Measurements from ENCODE around the gene LCORL. TPM values are rescaled to one million over a fixed set of nuclear protein-coding genes. Genes with fewer than 3 reads are reported as not detected.
"Not testable (repeated sequence)": the region's sequence is repeated elsewhere in the genome, so short reads cannot be mapped to it uniquely, and the experiment has no call there.

LCORL gene
- total RNA-seq, 1 experiment from 2014 or later, result 27.6 TPM

DNA sequence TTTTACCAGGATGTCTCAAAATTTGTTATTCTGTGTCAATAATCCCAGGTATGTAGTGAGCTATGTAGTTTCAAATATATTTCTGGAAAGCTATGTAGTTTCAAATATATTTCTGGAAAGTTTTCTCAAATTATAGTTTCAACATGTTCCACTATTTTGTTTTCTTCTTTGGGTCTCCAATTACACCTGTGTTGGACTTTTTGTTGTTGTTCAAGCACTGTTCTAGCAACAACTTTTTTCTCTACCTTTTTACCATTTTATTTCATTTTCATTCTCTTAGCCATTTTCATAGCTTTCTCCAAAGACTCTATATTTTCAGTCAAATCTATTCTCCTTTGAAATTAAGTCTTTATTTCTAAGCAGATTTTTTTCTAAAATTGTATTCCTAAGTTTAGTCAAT is 88.4 kb downstream of the LCORL start:
- no peak for DNase-seq (ENCODE audit: low read depth)

DNA sequence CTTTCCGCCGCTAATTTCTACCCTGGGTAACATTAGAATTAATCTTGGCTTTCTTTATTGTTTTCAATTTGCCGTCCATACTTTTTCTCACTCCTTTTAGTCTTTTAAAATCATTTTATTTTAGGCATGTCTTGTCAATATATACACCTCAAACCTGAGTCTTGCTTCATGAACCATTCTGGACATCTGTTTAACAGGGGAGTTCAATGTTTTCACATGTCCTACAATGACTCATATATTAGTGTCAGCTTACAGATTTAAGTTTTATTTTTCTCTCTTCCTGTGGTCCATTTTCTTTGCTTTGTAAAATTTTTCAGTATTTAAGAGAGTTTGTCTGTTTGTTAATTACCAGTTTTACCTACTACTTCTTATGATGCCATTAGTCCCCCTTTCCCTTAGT is 89.5 kb downstream of the LCORL start:
- DNase-seq (ENCODE audit: low read depth), result peak; percentile 45

DNA sequence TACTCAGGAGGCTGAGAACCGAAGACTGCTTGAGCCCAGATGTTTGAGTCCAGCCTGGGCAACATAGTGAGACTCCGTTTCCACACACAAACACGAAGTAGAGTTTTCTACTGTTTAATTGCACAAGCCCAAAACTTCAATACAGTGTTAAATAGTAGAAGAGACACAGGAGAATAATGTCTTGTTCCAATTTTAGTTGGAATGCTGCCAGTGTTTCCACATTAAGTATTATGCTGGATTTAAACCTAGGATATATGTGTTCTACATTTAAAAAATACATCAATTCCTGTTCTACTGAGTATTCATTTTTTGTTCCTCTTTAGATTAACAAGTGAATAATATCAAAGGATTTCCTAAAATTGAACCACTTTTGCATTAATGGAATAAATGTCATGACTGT is 91.3 kb downstream of the LCORL start:
- no peak for DNase-seq (ENCODE audit: low read depth)

DNA sequence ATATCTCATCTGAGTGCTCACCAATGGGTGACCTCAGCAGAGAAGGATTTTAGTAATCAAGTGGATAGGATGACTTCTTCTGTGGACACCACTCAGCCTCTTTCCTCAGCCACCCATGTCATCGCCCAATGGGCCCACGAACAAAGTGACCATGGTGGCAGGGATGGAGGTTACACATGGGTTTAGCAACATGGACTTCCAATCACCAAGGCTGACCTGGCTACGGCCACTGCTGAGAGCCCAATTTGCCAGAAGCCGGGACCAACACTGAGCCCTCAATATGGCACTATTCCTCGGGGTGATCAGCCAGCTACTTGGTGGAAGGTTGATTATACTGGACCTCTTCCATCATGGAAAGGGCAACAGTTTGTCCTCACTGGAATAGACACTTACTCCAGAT is 97.4 kb downstream of the LCORL start:
- no peak for DNase-seq (ENCODE audit: low read depth)

DNA sequence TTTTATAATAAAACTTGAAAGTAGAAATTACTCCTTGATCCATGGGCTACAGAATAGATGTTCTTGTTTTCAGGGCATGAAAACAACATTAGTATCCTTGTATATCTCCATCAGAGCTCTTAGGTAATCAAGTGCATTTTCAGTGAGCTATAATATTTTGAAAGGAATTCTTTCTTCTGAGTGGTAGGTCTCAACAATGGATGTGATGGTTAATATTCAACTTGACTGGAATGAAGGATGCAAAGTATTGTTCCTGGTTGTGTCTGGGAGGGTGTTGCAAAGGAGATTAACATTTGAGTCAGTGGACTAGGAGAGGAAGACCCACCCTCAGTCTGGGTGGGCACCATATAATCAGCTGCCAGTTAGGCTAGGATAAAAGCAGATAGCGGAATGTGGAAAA is 100.1 kb downstream of the LCORL start:
- DNase-seq (ENCODE audit: low read depth), result no peak

DNA sequence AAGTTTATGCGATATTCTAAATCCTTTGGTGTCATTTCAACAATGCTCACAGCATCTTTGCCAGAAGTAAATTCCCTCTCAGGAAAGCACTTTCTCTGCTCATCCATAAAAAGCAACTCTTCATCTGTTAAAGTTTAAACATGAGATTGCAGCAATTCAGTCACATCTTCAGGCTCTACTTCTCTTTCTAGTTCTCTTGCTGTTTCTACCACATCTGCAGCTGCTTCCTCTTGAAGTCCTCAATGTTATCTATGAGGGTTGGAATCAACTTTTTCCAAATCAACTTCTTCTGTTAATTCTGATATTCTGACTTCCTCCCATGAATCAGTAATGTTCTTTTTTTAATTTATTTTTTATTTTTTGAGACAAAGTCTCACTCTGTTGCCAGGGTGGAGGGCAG is 100.9 kb downstream of the LCORL start:
- no peak for DNase-seq (ENCODE audit: low read depth)

DNA sequence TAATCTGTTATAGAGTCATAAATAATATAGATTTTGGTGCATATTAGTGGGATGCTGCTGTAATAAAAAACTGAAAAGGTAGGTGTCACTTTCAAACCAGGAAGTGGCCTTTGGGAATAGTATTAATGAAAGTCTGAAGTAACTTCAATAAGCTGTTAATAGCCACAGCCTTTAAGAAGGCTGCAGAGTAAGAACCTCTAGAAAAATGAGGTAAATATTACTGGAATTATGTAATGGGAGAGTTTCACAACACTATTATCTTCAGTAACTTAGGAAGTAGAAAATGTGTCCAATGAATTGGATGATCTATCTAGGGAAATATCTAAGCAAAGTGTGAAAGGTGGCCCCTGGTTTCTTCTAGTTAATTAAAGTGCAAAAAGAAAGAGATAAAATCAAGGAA is 106.1 kb downstream of the LCORL start:
- DNase-seq (ENCODE audit: low read depth), result no peak

DNA sequence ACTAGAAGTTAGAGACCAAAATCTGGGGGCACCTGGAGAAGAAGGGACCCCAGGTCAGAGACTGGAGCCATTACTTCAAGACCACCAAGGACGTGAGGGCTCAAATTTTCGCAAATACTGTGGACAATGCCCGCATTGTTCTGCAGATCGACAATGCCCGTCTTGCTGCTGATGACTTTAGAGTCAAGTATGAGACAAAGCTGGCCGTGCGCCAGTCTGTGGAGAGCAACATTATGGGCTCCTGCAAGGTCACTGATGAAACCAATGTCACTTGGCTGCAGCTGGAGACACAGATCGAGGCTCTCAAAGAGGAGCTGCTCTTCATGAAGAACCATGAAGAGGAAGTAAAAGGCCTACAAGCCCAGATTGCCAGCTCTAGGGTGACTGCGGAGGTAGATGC is 109.5 kb downstream of the LCORL start:
- DNase-seq (ENCODE audit: low read depth), result no peak

DNA sequence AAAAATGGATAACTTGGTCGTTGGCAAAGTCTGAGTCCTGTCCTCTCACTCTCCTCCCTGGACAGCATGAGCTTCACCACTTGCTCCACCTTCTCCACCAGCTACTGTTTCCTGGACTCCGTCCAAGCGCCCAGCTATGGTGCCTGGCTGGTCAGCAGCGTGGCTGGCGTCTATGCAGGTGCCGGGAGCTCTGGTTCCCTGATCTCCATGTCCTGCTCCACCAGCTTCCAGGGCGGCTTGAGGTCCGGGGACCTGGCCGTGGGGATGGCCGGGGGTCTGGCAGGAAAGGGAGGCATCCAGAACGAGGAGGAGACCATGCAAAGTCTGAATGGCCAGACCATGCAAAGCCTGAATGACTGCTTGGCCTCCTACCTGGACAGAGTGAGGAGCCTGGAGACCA is 109.9 kb downstream of the LCORL start:
- DNase-seq (ENCODE audit: low read depth), result no peak

DNA sequence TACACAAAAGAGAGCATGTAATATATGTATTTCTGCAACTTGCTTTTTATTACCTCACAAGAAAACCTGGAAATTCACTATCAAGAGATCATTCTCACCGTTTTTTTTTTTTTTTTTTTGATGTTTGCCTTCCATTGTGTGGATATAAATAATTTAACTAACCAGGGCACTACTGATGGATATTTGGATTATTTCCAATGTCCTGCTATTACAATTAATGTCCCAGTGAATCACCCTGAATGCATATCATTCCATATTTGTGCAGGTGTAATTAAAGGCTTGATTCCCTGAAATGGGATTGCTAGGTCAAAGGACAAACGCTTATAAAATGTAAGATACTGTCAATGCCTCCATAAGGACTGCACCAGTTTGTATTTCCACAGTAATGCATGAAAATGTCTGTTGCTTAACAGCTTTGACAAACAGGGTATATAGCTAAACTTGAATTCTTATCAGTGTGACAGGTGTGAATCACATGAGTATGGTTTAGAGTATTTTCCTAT is 123.0 kb downstream of the LCORL start:
- DNase-seq (ENCODE audit: low read depth), result no peak

DNA sequence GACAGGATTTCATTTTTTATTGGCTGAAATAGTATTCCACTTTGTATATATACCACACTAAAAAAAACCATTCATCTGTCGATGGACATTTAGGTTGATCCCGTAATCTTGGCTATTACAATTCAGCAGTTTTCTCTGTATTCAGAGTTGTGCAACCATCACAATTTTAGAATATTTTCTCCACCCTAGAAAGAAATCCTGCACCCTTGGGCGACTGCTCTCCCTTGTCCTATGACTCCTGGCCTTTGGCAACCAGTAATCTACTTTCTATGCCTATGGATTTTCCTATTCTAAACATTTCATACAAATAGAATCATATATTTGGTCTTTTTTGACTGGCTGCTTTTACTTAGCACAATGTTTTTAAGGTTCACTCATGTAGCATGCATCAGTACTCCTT is 126.1 kb downstream of the LCORL start:
- no peak for DNase-seq (ENCODE audit: low read depth)

DNA sequence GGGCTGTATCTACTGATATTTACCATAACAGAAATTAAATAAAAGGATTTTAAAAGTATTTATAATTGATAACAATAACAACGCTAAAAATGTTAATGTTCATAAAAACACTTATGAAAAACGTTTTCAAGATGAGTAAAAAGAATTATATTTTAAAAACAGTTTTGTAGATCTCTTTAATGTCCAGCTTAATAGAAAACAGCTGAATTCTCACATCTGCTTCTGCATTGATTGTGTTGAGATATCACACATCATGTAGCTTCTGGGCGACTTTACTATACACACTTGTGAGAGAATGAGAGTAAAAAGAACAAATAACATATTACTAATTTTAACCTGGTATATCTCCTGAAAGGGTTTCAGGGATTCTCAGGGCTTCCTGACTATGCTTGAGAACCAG is 127.1 kb downstream of the LCORL start:
- DNase-seq (ENCODE audit: low read depth), result no peak

DNA sequence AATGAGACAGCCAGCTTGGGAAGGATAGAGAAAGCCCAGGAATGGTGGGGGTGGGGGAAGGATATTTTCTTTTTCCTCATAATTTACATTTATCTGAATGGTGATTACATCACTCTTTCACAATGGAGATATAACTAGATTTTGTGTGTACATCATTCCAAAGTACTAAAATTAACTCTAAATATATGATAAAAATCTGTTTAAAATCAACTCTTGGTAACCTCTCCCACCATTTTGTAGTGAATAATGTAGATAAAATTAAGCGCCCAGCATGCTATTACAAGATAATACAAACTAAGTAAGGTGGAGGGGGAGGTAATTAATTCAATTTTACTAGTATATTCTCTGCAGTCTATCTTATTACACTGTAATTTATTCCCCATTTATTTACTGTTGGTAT is 131.9 kb downstream of the LCORL start:
- no peak for DNase-seq (ENCODE audit: low read depth)

DNA sequence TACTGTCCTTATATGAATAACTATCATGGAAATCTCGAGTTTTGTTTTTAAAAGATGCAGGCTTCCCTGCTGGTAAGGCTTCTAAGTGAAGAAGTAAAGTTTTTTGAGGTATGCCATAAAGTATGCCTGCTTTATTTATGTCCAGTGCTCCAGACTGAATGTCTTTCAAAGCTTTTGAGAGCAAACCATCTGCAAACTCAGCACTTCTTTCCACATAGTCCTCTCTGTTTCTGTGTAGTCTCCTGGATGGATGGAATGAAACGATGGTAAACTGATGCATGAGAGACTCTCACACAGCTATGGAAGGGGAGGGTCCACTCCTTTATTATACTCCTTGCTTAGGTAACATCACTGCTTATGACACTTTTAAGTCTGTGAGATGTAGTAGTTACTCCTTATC is 137.0 kb downstream of the LCORL start:
- DNase-seq (ENCODE audit: low read depth), result no peak

DNA sequence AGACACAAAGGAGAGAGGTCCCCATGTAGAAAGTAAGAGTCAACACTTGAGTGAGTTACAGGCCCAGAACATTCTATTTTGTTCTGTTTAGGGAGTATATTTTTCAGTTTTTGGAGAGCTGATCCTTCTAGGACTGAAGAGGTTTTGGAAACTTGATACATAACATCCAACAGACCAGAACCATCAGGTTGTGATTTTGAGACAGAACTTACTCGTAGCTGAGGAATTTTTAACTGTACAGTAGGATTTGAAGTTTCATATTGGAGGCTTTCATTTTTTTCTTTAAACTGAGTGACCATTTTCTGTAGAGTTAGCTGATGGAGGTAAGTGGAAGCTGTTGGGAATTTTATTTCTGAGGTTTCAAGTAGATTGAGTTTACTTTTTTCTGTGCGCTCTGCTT is 137.5 kb downstream of the LCORL start:
- peak; percentile 20 for DNase-seq (ENCODE audit: low read depth)

DNA sequence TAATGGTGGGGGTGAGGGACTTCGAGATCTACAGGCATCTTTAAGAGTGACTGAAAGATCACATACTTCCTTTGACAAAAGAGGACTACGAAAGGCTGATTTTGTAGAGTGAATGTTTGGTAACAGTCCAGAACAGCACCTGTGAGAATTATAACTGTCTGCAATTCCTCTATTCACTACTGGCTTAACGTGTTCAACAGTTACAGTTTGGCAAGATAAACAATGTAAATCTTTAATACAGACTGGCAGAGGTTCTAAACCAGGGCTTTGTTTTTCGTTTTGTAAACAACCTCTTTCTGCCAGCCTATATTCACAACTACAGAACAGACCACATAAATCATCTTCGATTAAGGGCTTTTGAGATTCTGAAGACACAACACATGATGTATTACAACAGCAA is 143.9 kb downstream of the LCORL start:
- no peak for DNase-seq (ENCODE audit: low read depth)

DNA sequence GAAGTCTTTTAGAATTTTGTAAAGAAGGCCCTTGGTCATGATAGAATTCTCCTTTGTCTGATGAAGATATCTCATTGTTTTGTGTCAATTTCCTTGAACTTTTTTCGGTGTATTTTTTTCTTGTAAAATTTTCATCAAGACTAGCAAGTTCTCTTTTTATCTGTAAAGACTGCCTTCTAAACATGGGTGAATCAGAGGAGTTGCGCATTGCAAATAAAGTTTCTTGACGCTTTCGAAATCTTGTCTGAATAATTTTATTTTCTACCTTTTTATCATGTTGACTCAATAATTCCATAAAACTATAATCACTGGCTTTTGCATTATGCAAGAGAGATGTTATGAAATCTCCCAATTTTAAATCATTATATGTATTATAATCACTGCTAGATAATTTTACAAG is 144.6 kb downstream of the LCORL start:
- DNase-seq (ENCODE audit: low read depth), result no peak

DNA sequence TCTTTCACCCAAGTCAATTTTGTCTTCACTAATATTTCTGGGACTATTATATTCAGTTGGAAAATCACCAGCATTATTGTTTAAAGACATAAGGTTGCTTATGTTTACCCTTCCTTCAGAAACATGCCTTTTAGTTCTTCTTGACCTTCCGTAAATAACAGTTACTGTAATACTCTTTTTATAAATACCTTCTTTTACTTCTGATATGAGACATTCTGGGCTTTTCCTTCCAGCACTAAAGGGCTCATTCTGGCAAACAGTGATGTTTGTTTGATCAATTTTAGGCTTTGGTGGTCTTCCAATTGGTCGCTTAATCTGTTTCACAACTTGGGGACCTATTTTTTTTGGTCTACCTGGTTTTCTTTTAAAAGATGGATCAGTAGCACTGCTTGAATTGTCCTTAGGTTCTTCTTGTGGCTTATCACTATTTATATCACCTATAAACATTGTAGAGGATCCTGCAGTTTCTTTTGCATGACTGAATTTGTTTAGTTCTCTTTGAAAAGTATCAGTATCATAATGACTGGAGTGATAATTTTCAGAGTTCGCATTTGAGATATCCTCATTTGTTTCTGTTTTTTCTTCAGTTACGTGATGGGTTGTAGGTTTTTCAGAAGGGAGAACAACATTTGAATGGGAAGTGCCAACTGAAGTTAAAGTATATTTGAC is 146.0 kb downstream of the LCORL start:
- DNase-seq (ENCODE audit: low read depth), result no peak

DNA sequence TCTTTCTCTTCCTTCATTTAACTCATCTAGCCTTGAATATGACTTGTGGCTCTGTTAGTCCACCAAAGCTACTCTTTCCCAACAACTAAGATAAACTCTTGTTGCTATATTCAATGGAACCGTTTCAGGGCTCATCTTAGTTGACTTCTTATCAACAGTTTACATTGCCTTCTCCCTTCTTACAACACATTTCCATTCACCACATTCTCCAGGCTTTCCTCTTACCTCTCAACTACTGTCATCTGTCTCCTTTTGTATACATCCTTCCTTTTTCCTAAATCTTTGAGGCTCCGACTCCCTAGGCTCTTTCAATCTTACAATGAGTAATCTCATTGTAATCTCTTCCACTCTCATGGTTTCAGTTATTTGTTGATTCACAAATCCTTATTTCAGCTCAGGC is 152.2 kb downstream of the LCORL start:
- DNase-seq (ENCODE audit: low read depth), result no peak

DNA sequence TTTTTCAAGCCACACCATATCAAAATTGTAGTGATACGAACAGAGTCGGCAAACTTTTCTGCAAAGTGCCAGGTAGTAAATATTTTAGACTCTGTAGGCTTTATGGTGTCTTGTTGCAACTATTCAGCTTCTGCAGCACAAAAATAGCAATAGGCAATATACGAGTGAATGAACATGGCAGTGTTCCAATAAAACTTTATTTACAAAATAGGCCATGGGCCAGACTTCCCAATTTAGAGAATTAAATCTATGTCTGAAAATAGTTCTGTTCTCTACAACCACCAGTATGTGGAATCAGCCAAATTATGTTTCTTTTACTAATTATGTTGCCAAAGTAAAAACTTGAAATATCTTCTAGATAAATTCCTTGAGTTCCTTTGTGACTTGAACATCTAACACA is 154.3 kb downstream of the LCORL start:
- no peak for DNase-seq (ENCODE audit: low read depth)

DNA sequence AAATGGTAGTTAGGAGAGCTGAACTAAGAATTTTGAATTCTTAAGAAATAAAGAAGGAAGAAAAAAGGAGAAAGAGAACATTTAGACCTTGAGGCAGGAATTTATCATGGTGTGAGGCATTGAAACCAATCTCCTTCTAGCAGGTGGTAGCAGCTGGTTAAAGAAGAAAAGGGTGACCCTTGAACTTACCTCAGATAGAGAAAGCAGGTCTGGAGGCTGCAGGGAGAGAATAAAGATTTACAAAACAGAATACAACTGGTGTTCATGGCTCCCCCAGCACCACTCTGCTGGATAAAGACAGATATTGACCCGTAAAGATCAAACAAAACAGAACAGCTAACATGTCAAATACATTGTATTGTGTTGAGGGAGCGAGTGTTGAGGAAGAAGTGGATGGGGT is 154.7 kb downstream of the LCORL start:
- DNase-seq (ENCODE audit: low read depth), result no peak

DNA sequence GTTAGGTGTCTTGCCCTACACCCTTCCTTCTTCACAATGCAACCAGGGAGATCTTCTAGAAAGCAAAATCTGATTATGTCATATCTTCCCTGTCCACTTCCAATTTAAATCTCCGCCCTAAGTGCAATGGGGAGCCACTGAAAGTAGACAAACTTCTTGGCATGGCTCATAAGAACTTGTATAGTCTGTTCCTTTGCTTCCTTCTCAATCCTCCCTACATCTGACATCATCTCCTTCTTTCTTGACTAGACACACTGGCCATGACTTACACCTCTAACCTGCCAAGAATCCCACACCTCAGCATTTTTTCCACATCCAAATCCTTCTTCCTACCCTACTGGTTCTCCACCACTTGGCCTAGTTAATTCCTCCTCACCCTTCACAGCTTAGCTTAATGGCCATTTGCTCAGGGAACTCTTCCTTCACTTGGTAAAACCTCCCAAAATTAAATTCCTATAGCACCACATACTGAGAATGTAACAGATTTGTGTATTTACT is 155.6 kb downstream of the LCORL start:
- DNase-seq (ENCODE audit: low read depth), result no peak

DNA sequence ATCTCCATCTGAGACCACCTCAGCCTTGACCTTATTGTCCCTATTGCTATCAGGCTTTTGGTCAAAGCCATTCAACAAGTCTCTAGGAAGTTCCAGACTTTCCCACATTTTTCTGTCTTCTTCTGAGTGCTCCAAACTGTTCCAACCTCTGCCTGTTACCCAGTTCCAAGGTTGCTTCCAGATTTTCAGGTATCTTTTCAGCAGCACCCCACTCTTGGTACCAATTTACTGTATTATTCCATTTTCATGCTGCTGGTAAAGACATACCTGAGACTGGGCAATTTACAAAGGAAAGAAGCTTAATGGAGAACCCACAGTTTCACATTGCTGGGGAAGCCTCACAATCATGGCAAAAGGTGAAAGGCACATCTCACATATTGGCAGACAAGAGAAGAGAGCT is 159.6 kb downstream of the LCORL start:
- DNase-seq (ENCODE audit: low read depth), result not testable (repeated sequence)

Data from LHCN-M2 (cell line).